Osteoblast (primary cell): ENCODE data around the gene BMPR1B. TPM values are rescaled to one million over a fixed set of nuclear protein-coding genes. Genes with fewer than 3 reads are reported as not detected.

Source experiments
- DNase-seq: peaks from one replicate; pipeline ENCODE4 v3.0.0; 2011; ENCODE audit warnings: low spot score, mixed read lengths; ENCODE audit not compliant: insufficient read length; ENCODE audit errors: missing footprints
- H2AFZ ChIP-seq: 2 replicates; pipeline ENCODE4 v1.6.0; 2011; ENCODE audit warnings: mild to moderate bottlenecking, low read length
- H3K27ac ChIP-seq: 2 replicates; pipeline ENCODE4 v1.5.1; 2011; ENCODE audit warnings: mild to moderate bottlenecking, low read depth, low read length, moderate library complexity
- H3K27me3 ChIP-seq: 2 replicates; pipeline ENCODE4 v1.6.0; 2012; ENCODE audit warnings: mild to moderate bottlenecking, control low read depth, inconsistent platforms, low read length, moderate library complexity; ENCODE audit not compliant: insufficient read depth
- H3K36me3 ChIP-seq: 2 replicates; pipeline ENCODE4 v1.5.1; 2011; ENCODE audit warnings: mild to moderate bottlenecking, low read length, control low read depth, moderate library complexity; ENCODE audit not compliant: insufficient read depth
- H3K4me1 ChIP-seq: 2 replicates; pipeline ENCODE4 v1.5.1; 2011; ENCODE audit warnings: mild to moderate bottlenecking, low read length, control low read depth, moderate library complexity; ENCODE audit not compliant: insufficient read depth
- H3K4me2 ChIP-seq: 2 replicates; pipeline ENCODE4 v1.6.0; 2011; ENCODE audit warnings: mild to moderate bottlenecking, low read length; ENCODE audit not compliant: insufficient read depth
- H3K4me3 ChIP-seq: fragments of 200-600 bp; sonication (generic); 3 replicates; pipeline ENCODE4 v1.5.1; 2012; ENCODE audit warnings: mild to moderate bottlenecking, low read length, inconsistent platforms; ENCODE audit not compliant: insufficient read depth
- H3K79me2 ChIP-seq: 2 replicates; pipeline ENCODE4 v1.6.0; 2012; ENCODE audit warnings: mild to moderate bottlenecking, low read length, control low read depth, inconsistent platforms; ENCODE audit not compliant: insufficient read depth
- H3K9me3 ChIP-seq: 2 replicates; pipeline ENCODE4 v1.5.1; 2011; ENCODE audit warnings: low read depth, low read length, control low read depth
- H4K20me1 ChIP-seq: 2 replicates; pipeline ENCODE4 v1.6.0; 2012; ENCODE audit warnings: mild to moderate bottlenecking, low read length, control low read depth; ENCODE audit not compliant: insufficient read depth
- CTCF ChIP-seq: IDR thresholded peaks from 2 replicates; pipeline ENCODE4 v1.5.1; 2011; ENCODE audit warnings: mild to moderate bottlenecking, low read depth, low read length, moderate library complexity; ENCODE audit errors: extremely low read depth
- total RNA-seq: library from RNA; depleted of rRNA; stranded (reverse); fragments of >200 nt; gene quantifications from 2 replicates; pipeline ENCODE4 v1.2.3, GENCODE V29; 2012

BMPR1B gene
- total RNA-seq, 1 donor, result 2.5 TPM

- no peak for TF ChIP-seq CTCF
- no peak overlapping the region for H2AFZ ChIP-seq
- H3K4me3 ChIP-seq, result no peak overlapping the region
- no peak for DNase-seq
- no peaks in the 10 kb centered on the region for H3K9me3 ChIP-seq
- H3K4me2 ChIP-seq, result no peak overlapping the region
- no peak overlapping the region for H3K27ac ChIP-seq
- H3K4me1 ChIP-seq, result no peaks in the 10 kb centered on the region
- no peaks in the 10 kb centered on the region for H3K79me2 ChIP-seq
- no peaks in the 10 kb centered on the region for H4K20me1 ChIP-seq
- no peaks in the 10 kb centered on the region for H3K36me3 ChIP-seq
- H3K27me3 ChIP-seq, result no peaks in the 10 kb centered on the region
These were observed 385.2 kb downstream of the BMPR1B start for GRCh38 chr4:95142932-95143331.

GRCh38 chr4:95151255-95151654, 393.5 kb downstream of the BMPR1B start:
- no peak overlapping the region for H3K4me2 ChIP-seq
- no peak for TF ChIP-seq CTCF
- no peaks in the 10 kb centered on the region for H4K20me1 ChIP-seq
- H3K4me3 ChIP-seq, result no peak overlapping the region
- peaks cover under 1% of the 10 kb centered on the region for H3K4me1 ChIP-seq
- H3K36me3 ChIP-seq, result no peaks in the 10 kb centered on the region
- H3K27me3 ChIP-seq, result no peaks in the 10 kb centered on the region
- no peaks in the 10 kb centered on the region for H3K79me2 ChIP-seq
- no peak for DNase-seq
- no peak overlapping the region for H3K27ac ChIP-seq
- H3K9me3 ChIP-seq, result no peaks in the 10 kb centered on the region
- no peak overlapping the region for H2AFZ ChIP-seq

- Histone ChIP-seq H2AFZ (no peak overlapping the region), H3K4me2 (no peak overlapping the region), H4K20me1 (no peaks in the 10 kb centered on the region), H3K27me3 (no peaks in the 10 kb centered on the region), H3K79me2 (no peaks in the 10 kb centered on the region), H3K4me3 (no peak overlapping the region), H3K9me3 (no peaks in the 10 kb centered on the region), H3K4me1 (peaks cover 4% of the 10 kb centered on the region), H3K27ac (no peak overlapping the region), H3K36me3 (no peaks in the 10 kb centered on the region)
- no peak for TF ChIP-seq CTCF
- DNase-seq, result no peak
These were observed 395.4 kb downstream of the BMPR1B start for GRCh38 chr4:95153182-95153581.

GRCh38 chr4:95155759-95156451, 398.1 kb downstream of the BMPR1B start:
- DNase-seq, result peak; percentile 56
- peak overlapping the region; percentile 45 for H3K4me2 ChIP-seq
- H3K27ac ChIP-seq, result no peak overlapping the region
- TF ChIP-seq CTCF, result peak; percentile 77
- H3K9me3 ChIP-seq, result no peaks in the 10 kb centered on the region
- peaks cover 4% of the 10 kb centered on the region for H3K4me1 ChIP-seq
- no peaks in the 10 kb centered on the region for H3K79me2 ChIP-seq
- no peak overlapping the region for H2AFZ ChIP-seq
- H3K27me3 ChIP-seq, result no peaks in the 10 kb centered on the region
- no peaks in the 10 kb centered on the region for H3K36me3 ChIP-seq
- no peaks in the 10 kb centered on the region for H4K20me1 ChIP-seq
- H3K4me3 ChIP-seq, result no peak overlapping the region
